Mucosa of stomach (tissue), 1 donor: ENCODE measurements around the gene SLC37A3.
"Not testable (repeated sequence)": the region's sequence is repeated elsewhere in the genome, so short reads cannot be mapped to it uniquely, and the experiment has no call there.

Experiments
- H3K27me3 ChIP-seq: one replicate; pipeline ENCODE4 v1.7.0; 2013; ENCODE audit warnings: mild to moderate bottlenecking, low read length; ENCODE audit not compliant: control insufficient read depth, insufficient read depth
- H3K36me3 ChIP-seq: one replicate; pipeline ENCODE4 v1.7.0; 2013; ENCODE audit warnings: low read length; ENCODE audit not compliant: control insufficient read depth, insufficient read depth
- H3K4me1 ChIP-seq: one replicate; pipeline ENCODE4 v1.7.0; 2013; ENCODE audit warnings: mild to moderate bottlenecking, low read length; ENCODE audit not compliant: control insufficient read depth, insufficient read depth
- H3K4me3 ChIP-seq: one replicate; pipeline ENCODE4 v1.7.0; 2013; ENCODE audit warnings: low read length
- H3K9ac ChIP-seq: one replicate; pipeline ENCODE4 v1.7.0; 2013; ENCODE audit warnings: mild to moderate bottlenecking, low read length, moderate library complexity
- H3K9me3 ChIP-seq: one replicate; pipeline ENCODE4 v1.7.0; 2013; ENCODE audit warnings: mild to moderate bottlenecking, low read length, moderate library complexity; ENCODE audit not compliant: control insufficient read depth
- donor health status: Pancreatic carcinoma.

Gene SLC37A3

GRCh38 chr7:140360697-140361229 lies 37.6 kb downstream of the SLC37A3 start:
- Histone ChIP-seq H3K9me3 (no peaks in the 10 kb centered on the region), H3K9ac (no peak overlapping the region), H3K4me3 (no peak overlapping the region), H3K27me3 (no peaks in the 10 kb centered on the region), H3K4me1 (no peaks in the 10 kb centered on the region), H3K36me3 (no peaks in the 10 kb centered on the region)

- no peaks in the 10 kb centered on the region for H3K36me3 ChIP-seq
- no peak overlapping the region for H3K4me3 ChIP-seq
- no peaks in the 10 kb centered on the region for H3K9me3 ChIP-seq
- no peaks in the 10 kb centered on the region for H3K4me1 ChIP-seq
- H3K9ac ChIP-seq: no peak overlapping the region
- no peaks in the 10 kb centered on the region for H3K27me3 ChIP-seq
Observed at GRCh38 chr7:140358412-140359051, 39.8 kb downstream of the SLC37A3 start.

- no peaks in the 10 kb centered on the region for H3K36me3 ChIP-seq
- no peak overlapping the region for H3K9ac ChIP-seq
- no peaks in the 10 kb centered on the region for H3K9me3 ChIP-seq
- no peak overlapping the region for H3K4me3 ChIP-seq
- H3K27me3 ChIP-seq: no peaks in the 10 kb centered on the region
- H3K4me1 ChIP-seq: no peaks in the 10 kb centered on the region
Observed at GRCh38 chr7:140358024-140358411, 40.3 kb downstream of the SLC37A3 start.

GRCh38 chr7:140350056-140350455 lies 48.3 kb downstream of the SLC37A3 start:
- H3K4me3 ChIP-seq: no peak overlapping the region
- no peaks in the 10 kb centered on the region for H3K9me3 ChIP-seq
- H3K36me3 ChIP-seq: peaks cover 4% of the 10 kb centered on the region
- H3K27me3 ChIP-seq: no peaks in the 10 kb centered on the region
- no peak overlapping the region for H3K9ac ChIP-seq
- no peaks in the 10 kb centered on the region for H3K4me1 ChIP-seq

- no peaks in the 10 kb centered on the region for H3K4me1 ChIP-seq
- H3K36me3 ChIP-seq: peaks cover 4% of the 10 kb centered on the region
- no peak overlapping the region for H3K9ac ChIP-seq
- H3K4me3 ChIP-seq: no peak overlapping the region
- no peaks in the 10 kb centered on the region for H3K9me3 ChIP-seq
- H3K27me3 ChIP-seq: no peaks in the 10 kb centered on the region
Observed at GRCh38 chr7:140349144-140349771, 49.1 kb downstream of the SLC37A3 start.

GRCh38 chr7:140348161-140348849 lies 50.0 kb downstream of the SLC37A3 start:
- Histone ChIP-seq H3K4me3 (no peak overlapping the region), H3K9me3 (no peaks in the 10 kb centered on the region), H3K36me3 (peaks cover 4% of the 10 kb centered on the region), H3K27me3 (no peaks in the 10 kb centered on the region), H3K9ac (no peak overlapping the region), H3K4me1 (no peaks in the 10 kb centered on the region)

GRCh38 chr7:140347218-140347617 lies 51.1 kb downstream of the SLC37A3 start:
- Histone ChIP-seq H3K9ac (no peak overlapping the region), H3K36me3 (peaks cover 4% of the 10 kb centered on the region), H3K9me3 (no peaks in the 10 kb centered on the region), H3K4me3 (no peak overlapping the region), H3K4me1 (no peaks in the 10 kb centered on the region), H3K27me3 (no peaks in the 10 kb centered on the region)

GRCh38 chr7:140345426-140345825 lies 52.9 kb downstream of the SLC37A3 start:
- H3K27me3 ChIP-seq: no peaks in the 10 kb centered on the region
- H3K4me3 ChIP-seq: no peak overlapping the region
- no peak overlapping the region for H3K9ac ChIP-seq
- no peaks in the 10 kb centered on the region for H3K9me3 ChIP-seq
- H3K36me3 ChIP-seq: peaks cover 4% of the 10 kb centered on the region
- H3K4me1 ChIP-seq: no peaks in the 10 kb centered on the region

GRCh38 chr7:140342727-140343514 lies 55.4 kb downstream of the SLC37A3 start:
- no peaks in the 10 kb centered on the region for H3K9me3 ChIP-seq
- H3K4me1 ChIP-seq: no peaks in the 10 kb centered on the region
- no peak overlapping the region for H3K9ac ChIP-seq
- no peaks in the 10 kb centered on the region for H3K27me3 ChIP-seq
- H3K4me3 ChIP-seq: no peak overlapping the region
- peaks cover 4% of the 10 kb centered on the region for H3K36me3 ChIP-seq

- not testable (repeated sequence) for H3K4me3 ChIP-seq, H3K9me3 ChIP-seq, H3K9ac ChIP-seq, H3K4me1 ChIP-seq, H3K36me3 ChIP-seq, H3K27me3 ChIP-seq
Observed at GRCh38 chr7:140338959-140339358, 59.4 kb downstream of the SLC37A3 start.

GRCh38 chr7:140334341-140335057 lies 63.8 kb downstream of the SLC37A3 start:
- H3K9ac ChIP-seq: no peak overlapping the region

More at GRCh38 chr7:140334341-140335057, 63.8 kb downstream of the SLC37A3 start:
- Histone ChIP-seq H3K27me3 (no peaks in the 10 kb centered on the region), H3K36me3 (no peaks in the 10 kb centered on the region), H3K4me1 (peaks cover 5% of the 10 kb centered on the region), H3K4me3 (no peak overlapping the region), H3K9me3 (no peaks in the 10 kb centered on the region)
